ENCODE data around the gene PARD3. TPM values are rescaled to one million over a fixed set of nuclear protein-coding genes. Genes with fewer than 3 reads are reported as not detected.

The PARD3 gene
- total RNA-seq, 2 donors from 2014 or later = 41.7 to 48.8 TPM

DNA sequence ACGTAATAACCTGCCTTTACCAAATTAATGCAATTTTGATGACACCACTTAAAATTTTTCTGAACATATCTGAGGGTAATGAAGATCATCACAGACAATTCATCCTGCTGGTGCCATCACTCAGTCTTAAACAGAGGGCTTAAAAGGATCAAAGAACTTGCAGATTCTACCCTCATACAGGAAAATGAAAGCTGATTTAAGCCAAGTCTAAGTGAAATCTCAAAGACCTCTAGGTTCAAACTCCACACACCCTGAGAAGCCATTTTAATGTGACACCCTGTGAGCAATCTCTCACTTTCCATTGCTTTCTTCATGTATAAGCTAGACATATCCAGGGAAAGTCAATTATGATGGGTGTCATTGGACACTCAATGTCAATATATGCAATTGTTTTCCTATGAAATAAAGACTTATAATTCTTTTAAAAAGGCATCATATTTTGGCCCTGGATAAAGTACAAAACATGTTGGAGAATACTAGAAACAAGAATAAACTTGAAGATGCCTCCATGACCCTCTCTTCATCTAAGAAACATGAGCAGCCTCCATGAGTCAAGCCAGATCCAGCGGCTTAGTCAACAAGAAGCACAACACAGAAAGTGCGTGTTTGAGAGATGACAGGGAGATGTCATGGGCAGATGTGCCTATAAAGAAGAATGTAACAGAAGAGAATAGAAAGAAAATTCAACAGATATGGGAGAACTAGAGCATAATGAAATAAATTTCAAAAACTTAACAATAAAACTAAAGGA lies 291.9 kb downstream of the PARD3 start:
- Histone ChIP-seq H3K9me3 (no peaks in the 10 kb centered on the region), H3K9ac (ENCODE audit: low read depth in 2 of 2, low read length in 2 of 2) (no peak overlapping the region), H3K27ac (no peak overlapping the region), H3K27me3 (no peaks in the 10 kb centered on the region), H3K36me3 (no peaks in the 10 kb centered on the region), H3K4me3 (no peak overlapping the region), H3K4me1 (no peaks in the 10 kb centered on the region)
- DNase-seq = no peak
- no peak for TF ChIP-seq CTCF (IDR thresholded peaks at IDR 0.05)
- intact Hi-C loops (cut with DNase I) = no loop called here

DNA sequence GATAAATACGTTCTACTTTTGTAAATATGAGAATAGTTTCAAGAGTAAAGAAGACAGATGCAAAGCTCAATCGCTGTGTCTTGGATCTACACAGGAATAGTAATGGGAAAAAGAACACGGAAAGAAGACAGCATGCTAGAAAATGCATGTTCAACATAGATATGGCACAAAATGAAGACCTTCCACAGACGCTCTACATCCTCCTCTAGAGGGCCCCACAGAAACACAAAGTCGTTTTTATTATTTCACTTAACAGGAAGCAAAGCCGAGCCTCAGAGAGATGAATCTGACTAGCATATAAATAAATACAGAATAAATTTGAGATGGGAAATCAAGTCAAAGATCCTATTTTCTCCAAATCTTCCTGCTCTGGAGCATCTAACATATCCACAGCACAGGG lies 292.6 kb downstream of the PARD3 start:
- intact Hi-C loops (cut with DNase I) = no loop called here
- DNase-seq = no peak
- Histone ChIP-seq H3K4me3 (no peak overlapping the region), H3K36me3 (no peaks in the 10 kb centered on the region), H3K27me3 (no peaks in the 10 kb centered on the region), H3K4me1 (no peaks in the 10 kb centered on the region), H3K27ac (no peak overlapping the region), H3K9me3 (no peaks in the 10 kb centered on the region), H3K9ac (ENCODE audit: low read depth in 2 of 2, low read length in 2 of 2) (no peak overlapping the region)
- TF ChIP-seq CTCF (IDR thresholded peaks at IDR 0.05) = peak; percentile 41

DNA sequence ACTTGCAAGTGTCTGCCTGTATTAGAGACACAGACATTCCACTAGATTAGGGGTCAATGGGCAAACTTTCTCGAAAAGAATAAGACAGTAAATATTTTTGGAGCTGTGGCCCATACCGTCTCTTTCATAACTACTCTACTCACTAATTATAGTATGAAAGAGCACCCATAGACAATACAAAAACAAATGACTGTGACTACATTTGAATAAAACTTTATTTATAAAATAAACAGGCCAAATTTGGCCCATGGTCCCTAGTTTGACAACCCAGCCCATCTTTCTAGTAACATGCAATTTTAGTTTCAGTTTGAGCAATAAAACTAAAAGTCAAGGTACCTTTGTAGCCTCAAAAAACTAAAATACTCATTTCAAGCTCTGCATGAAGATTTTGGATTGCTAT lies 294.6 kb downstream of the PARD3 start:
- Histone ChIP-seq H3K4me1 (no peaks in the 10 kb centered on the region), H3K27me3 (no peaks in the 10 kb centered on the region), H3K9me3 (no peaks in the 10 kb centered on the region), H3K4me3 (no peak overlapping the region), H3K36me3 (no peaks in the 10 kb centered on the region), H3K27ac (no peak overlapping the region), H3K9ac (ENCODE audit: low read depth in 2 of 2, low read length in 2 of 2) (no peak overlapping the region)
- no peak for DNase-seq
- no peak for TF ChIP-seq CTCF (IDR thresholded peaks at IDR 0.05)
- intact Hi-C loops (cut with DNase I) = no loop called here

DNA sequence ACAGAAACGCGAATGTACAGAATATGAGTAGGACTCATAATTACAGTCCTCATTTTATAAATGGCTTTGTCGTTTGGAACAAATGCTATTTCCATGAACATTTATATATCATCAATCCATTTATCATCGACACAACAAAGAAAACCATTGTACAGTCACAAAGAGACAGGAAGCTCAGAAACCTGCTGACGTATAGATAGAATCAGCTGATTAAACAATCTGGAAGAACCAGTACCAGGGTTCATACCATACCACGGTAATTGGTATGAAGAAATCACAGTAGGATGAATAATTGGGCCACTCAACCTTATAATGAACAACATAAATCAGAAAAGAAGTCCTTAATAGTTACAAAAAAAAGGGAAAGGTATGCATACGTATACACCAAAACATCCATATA lies 295.0 kb downstream of the PARD3 start:
- Histone ChIP-seq H3K9ac (ENCODE audit: low read depth in 2 of 2, low read length in 2 of 2) (no peak overlapping the region), H3K4me3 (no peak overlapping the region), H3K27ac (no peak overlapping the region), H3K4me1 (no peaks in the 10 kb centered on the region), H3K9me3 (no peaks in the 10 kb centered on the region), H3K36me3 (no peaks in the 10 kb centered on the region), H3K27me3 (no peaks in the 10 kb centered on the region)
- DNase-seq = no peak
- TF ChIP-seq CTCF (IDR thresholded peaks at IDR 0.05) = no peak
- intact Hi-C loops (cut with DNase I) = no loop called here

DNA sequence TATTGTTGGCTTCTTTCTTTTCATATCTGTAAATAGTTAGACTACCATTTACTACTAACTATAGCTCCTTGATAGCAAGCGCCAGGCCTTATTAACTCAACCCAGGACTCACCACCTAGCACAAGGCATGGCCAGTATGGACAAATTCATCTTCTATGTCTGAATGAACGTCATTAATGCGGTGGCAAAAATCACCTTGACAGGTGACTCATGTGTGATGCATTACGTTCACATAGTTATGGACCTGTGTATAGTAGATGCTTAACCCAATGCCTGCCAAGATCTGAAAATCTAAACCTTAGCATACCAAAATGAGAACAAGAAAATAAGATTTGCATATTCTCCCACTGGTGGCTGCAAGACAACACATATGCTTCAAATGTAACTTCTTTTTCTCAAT lies 300.8 kb downstream of the PARD3 start:
- intact Hi-C loops (cut with DNase I) = no loop called here
- H3K4me1 ChIP-seq = no peaks in the 10 kb centered on the region

More for the DNA sequence above, 300.8 kb downstream of the PARD3 start:
- no peaks in the 10 kb centered on the region for H3K27me3 ChIP-seq
- H3K9ac ChIP-seq (ENCODE audit: low read depth in 2 of 2, low read length in 2 of 2) = no peak overlapping the region
- no peak for TF ChIP-seq CTCF (IDR thresholded peaks at IDR 0.05)
- DNase-seq = no peak
- no peaks in the 10 kb centered on the region for H3K36me3 ChIP-seq
- no peak overlapping the region for H3K4me3 ChIP-seq
- H3K27ac ChIP-seq = no peak overlapping the region
- H3K9me3 ChIP-seq = no peaks in the 10 kb centered on the region

All from colonic mucosa (tissue), 4 donors.